K562 (cell line): ENCODE results near the gene TJP2. TPM values are rescaled to one million over a fixed set of nuclear protein-coding genes. Genes with fewer than 3 reads are reported as not detected.

Experiments
- ATF7 ChIP-seq: fragments of 450-650 bp; IDR thresholded peaks from 2 replicates; pipeline ENCODE4 v1.7.1; 2014; ENCODE audit warnings: mild to moderate bottlenecking, moderate library complexity
- CC2D1A ChIP-seq: fragments of 450-650 bp; IDR thresholded peaks from 2 replicates; pipeline ENCODE4 v1.6.1; 2017; ENCODE audit warnings: mild to moderate bottlenecking
- DPF2 ChIP-seq: fragments of 450-650 bp; IDR thresholded peaks from 2 replicates; pipeline ENCODE4 v1.6.1; 2016
- ESRRA ChIP-seq: fragments of 450-650 bp; IDR thresholded peaks from 2 replicates; pipeline ENCODE4 v1.6.1; 2014; ENCODE audit warnings: low read depth, mild to moderate bottlenecking, moderate library complexity, borderline replicate concordance
- FOS ChIP-seq: IDR thresholded peaks from 3 replicates; pipeline ENCODE4 v1.6.1; 2011; ENCODE audit not compliant: insufficient read length; ENCODE audit errors: extremely low read depth
- GATA2 ChIP-seq: sonication (generic); formaldehyde crosslinking; IDR thresholded peaks from 2 replicates; pipeline ENCODE4 v1.4.0; 2020; ENCODE audit warnings: mild to moderate bottlenecking, missing genetic modification reagents
- KLF16 ChIP-seq: IDR thresholded peaks from 2 replicates; pipeline ENCODE4 v1.6.1; 2016; ENCODE audit warnings: antibody characterized with exemption
- LEF1 ChIP-seq: fragments of 450-650 bp; IDR thresholded peaks from 2 replicates; pipeline ENCODE4 v1.6.1; 2016; ENCODE audit warnings: mild to moderate bottlenecking
- NCOA6 ChIP-seq: fragments of 450-650 bp; IDR thresholded peaks from 2 replicates; pipeline ENCODE4 v1.6.1; 2017; ENCODE audit warnings: mild to moderate bottlenecking
- NCOR1 ChIP-seq: fragments of 450-650 bp; IDR thresholded peaks from 2 replicates; pipeline ENCODE4 v1.6.1; 2016; ENCODE audit warnings: mild to moderate bottlenecking, moderate library complexity
- POLR2H ChIP-seq: IDR thresholded peaks from 2 replicates; pipeline ENCODE4 v1.6.1; 2016; ENCODE audit warnings: missing genetic modification characterization, low read depth, mild to moderate bottlenecking, control low read depth, missing compliant biosample characterization, moderate library complexity
- SIRT6 ChIP-seq: IDR thresholded peaks from one replicate; pipeline ENCODE4 v1.6.1; 2012; ENCODE audit warnings: low read depth, mild to moderate bottlenecking, control low read depth, inconsistent platforms, low read length, moderate library complexity
- SMAD3 ChIP-seq: fragments of 450-650 bp; formaldehyde crosslinking; conservative IDR thresholded peaks from 2 replicates; pipeline ENCODE4 v1.4.0; 2020; ENCODE audit warnings: mild to moderate bottlenecking
- SMARCA4 ChIP-seq: fragments of 450-650 bp; IDR thresholded peaks from 2 replicates; pipeline ENCODE4 v1.6.1; 2016
- TAF9B ChIP-seq: fragments of 450-650 bp; IDR thresholded peaks from 2 replicates; pipeline ENCODE4 v1.6.1; 2018; ENCODE audit warnings: mild to moderate bottlenecking; ENCODE audit not compliant: partially characterized antibody
- polyA plus RNA-seq, 8 experiments: library from polyadenylated mRNA; depleted of rRNA in 4 of 8; stranded (reverse) in 5 of 8; unstranded in 3 of 8; fragments of >200 nt; fragmentation: Nextera tagmentation in 2 of 8; fragmentation: Illumina TruSeq in 1 of 8; extraction: Ambion mirVana in 2 of 8; extraction: Trizol in 1 of 8; gene quantifications; 2 replicates each; pipeline versions ENCODE4 v1.2.1 to v1.2.3, GENCODE V29; 2011 to 2014; ENCODE audit warnings: inconsistent platforms in 1 of 8, missing spikeins in 1 of 8
- total RNA-seq, 7 experiments: library from RNA; depleted of rRNA in 6 of 7; stranded (reverse); fragments of >200 nt in 6 of 7; fragmentation: Illumina TruSeq in 2 of 7; extraction: Trizol in 2 of 7; gene quantifications; 2 replicates each; pipeline versions ENCODE4 v1.2.1 to v1.2.3, GENCODE V29; 2011 to 2021; ENCODE audit warnings: low replicate concordance in 1 of 7
- TF ChIP-seq, protein P1 (sequence below): IDR thresholded peaks from 2 replicates; pipeline ENCODE4 v1.6.1; 2012; ENCODE audit warnings: low read depth, low read length, improper control_type of control experiment, borderline replicate concordance
- TF ChIP-seq, protein P2 (sequence below): fragments of 250-450 bp; sonication (Bioruptor Pico); IDR thresholded peaks from 2 replicates; pipeline ENCODE4 v1.8.0; 2022; ENCODE audit warnings: inconsistent platforms
- TF ChIP-seq, protein P3 (sequence below), 2 experiments: fragments of 450-650 bp; conservative IDR thresholded peaks; 2 replicates each; pipeline ENCODE4 v1.6.1; 2017; ENCODE audit warnings: mild to moderate bottlenecking in 2 of 2, moderate library complexity in 2 of 2
- TF ChIP-seq, protein P4 (sequence below), 2 experiments: IDR thresholded peaks in 1 of 2; conservative IDR thresholded peaks in 1 of 2; 2 replicates each; pipeline ENCODE4 v1.6.1; 2016; ENCODE audit warnings: low read depth in 2 of 2, mild to moderate bottlenecking in 1 of 2, missing compliant biosample characterization in 1 of 2, missing genetic modification characterization in 1 of 2, moderate library complexity in 1 of 2

TJP2 gene
- total and polyA plus RNA-seq, 9 of the 15 experiments (the other 6 are each of a cell fraction or from before 2014, with no cell fraction given), result 4.0 to 24.1 (median 16.8) TPM

DNA sequence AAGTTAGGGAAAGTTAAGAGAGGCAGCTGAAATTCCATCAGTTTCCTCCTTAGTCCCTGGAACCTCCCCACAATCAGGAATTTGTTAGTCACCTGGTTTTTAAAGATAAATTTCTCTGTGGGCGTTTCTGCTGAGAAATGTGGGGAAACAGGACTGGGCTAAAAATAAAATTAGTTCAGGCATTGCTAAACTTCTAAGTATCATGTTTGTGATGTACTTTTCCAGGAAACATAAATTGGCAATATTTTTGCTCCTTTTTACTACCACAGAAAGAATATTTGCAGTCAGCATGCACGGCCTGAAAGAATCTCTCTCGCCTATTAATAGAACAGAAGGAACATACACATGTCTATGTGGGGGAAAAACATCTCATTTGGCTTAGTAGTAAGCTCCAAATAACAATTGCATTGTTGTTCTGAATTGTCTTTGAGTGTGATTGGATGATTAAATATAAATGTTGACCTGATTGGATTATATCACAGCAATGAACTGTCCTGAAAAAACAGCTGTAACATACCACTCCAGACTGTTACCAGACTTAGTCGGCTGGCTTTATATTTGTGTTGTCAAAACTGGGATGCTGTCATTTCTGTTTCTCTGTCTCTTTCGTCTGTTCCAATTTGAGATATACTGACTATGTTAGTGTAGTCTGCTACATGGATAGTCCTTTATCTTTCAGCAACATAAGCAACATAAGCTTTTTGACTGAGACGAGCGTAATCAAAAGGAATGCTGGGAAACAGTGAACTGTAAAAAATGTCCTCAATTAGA is 12.9 kb downstream of the TJP2 start (continued):
- TF ChIP-seq, protein P1, sequence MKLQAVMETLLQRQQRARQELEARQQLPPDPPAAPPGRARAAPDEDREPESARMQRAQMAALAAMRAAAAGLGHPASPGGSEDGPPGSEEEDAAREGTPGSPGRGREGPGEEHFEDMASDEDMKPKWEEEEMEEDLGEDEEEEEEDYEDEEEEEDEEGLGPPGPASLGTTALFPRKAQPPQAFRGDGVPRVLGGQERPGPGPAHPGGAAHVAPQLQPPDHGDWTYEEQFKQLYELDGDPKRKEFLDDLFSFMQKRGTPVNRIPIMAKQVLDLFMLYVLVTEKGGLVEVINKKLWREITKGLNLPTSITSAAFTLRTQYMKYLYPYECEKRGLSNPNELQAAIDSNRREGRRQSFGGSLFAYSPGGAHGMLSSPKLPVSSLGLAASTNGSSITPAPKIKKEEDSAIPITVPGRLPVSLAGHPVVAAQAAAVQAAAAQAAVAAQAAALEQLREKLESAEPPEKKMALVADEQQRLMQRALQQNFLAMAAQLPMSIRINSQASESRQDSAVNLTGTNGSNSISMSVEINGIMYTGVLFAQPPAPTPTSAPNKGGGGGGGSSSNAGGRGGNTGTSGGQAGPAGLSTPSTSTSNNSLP, result peak; percentile 78; the same call in 1 of the 2 replicates
- TF ChIP-seq CC2D1A (peak; percentile 44; the same call in 1 of the 2 replicates), TAF9B (peak; percentile 29), POLR2H (tag) (no peak), GATA2 (CRISPR knock-in tag) (peak; percentile 82), DPF2 (peak; percentile 82), FOS (no peak), LEF1 (peak; percentile 52; the same call in 1 of the 2 replicates), NCOA6 (0 out of 2 replicates have a peak, but pooled peaks have one; percentile 32), SIRT6 (no peak), KLF16 (peak; percentile 23; the same call in 1 of the 2 replicates), ATF7 (0 out of 2 replicates have a peak, but pooled peaks have one; percentile 28), SMAD3 (CRISPR knock-in tag) (no peak), SMARCA4 (peak; percentile 61; the same call in 1 of the 2 replicates), ESRRA (no peak), NCOR1 (peak; percentile 86)
- TF ChIP-seq, protein P2, sequence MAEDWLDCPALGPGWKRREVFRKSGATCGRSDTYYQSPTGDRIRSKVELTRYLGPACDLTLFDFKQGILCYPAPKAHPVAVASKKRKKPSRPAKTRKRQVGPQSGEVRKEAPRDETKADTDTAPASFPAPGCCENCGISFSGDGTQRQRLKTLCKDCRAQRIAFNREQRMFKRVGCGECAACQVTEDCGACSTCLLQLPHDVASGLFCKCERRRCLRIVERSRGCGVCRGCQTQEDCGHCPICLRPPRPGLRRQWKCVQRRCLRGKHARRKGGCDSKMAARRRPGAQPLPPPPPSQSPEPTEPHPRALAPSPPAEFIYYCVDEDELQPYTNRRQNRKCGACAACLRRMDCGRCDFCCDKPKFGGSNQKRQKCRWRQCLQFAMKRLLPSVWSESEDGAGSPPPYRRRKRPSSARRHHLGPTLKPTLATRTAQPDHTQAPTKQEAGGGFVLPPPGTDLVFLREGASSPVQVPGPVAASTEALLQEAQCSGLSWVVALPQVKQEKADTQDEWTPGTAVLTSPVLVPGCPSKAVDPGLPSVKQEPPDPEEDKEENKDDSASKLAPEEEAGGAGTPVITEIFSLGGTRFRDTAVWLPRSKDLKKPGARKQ (CRISPR knock-in tag), result no peak
- TF ChIP-seq, protein P3, sequence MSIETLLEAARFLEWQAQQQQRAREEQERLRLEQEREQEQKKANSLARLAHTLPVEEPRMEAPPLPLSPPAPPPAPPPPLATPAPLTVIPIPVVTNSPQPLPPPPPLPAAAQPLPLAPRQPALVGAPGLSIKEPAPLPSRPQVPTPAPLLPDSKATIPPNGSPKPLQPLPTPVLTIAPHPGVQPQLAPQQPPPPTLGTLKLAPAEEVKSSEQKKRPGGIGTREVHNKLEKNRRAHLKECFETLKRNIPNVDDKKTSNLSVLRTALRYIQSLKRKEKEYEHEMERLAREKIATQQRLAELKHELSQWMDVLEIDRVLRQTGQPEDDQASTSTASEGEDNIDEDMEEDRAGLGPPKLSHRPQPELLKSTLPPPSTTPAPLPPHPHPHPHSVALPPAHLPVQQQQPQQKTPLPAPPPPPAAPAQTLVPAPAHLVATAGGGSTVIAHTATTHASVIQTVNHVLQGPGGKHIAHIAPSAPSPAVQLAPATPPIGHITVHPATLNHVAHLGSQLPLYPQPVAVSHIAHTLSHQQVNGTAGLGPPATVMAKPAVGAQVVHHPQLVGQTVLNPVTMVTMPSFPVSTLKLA (conservative IDR thresholded peaks at IDR 0.05), result peak; percentile 15 to 48; a peak in 2 of 4 replicates
- TF ChIP-seq, protein P4, sequence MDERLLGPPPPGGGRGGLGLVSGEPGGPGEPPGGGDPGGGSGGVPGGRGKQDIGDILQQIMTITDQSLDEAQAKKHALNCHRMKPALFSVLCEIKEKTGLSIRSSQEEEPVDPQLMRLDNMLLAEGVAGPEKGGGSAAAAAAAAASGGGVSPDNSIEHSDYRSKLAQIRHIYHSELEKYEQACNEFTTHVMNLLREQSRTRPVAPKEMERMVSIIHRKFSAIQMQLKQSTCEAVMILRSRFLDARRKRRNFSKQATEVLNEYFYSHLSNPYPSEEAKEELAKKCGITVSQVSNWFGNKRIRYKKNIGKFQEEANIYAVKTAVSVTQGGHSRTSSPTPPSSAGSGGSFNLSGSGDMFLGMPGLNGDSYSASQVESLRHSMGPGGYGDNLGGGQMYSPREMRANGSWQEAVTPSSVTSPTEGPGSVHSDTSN (CRISPR knock-in tag; IDR thresholded peaks at IDR 0.05; ENCODE audit: low read depth), result no peak
- TF ChIP-seq, protein P4 (tag; conservative IDR thresholded peaks at IDR 0.05; ENCODE audit: low read depth), result peak; percentile 48; the same call in 1 of the 2 replicates
